HepG2 (cell line): Measurements from ENCODE around the gene USP30. TPM values are rescaled to one million over a fixed set of nuclear protein-coding genes. Genes with fewer than 3 reads are reported as not detected.

Experiments
- CEBPG ChIP-seq: IDR thresholded peaks from 2 replicates; pipeline ENCODE4 v1.6.1; 2016
- CHD4 ChIP-seq: fragments of 200-600 bp; sonication (generic); IDR thresholded peaks from 2 replicates; pipeline ENCODE4 v1.7.0; 2017; ENCODE audit warnings: mild to moderate bottlenecking, low read length, borderline replicate concordance
- DMAP1 ChIP-seq: IDR thresholded peaks from 2 replicates; pipeline ENCODE4 v1.6.1; 2016
- DNMT3B ChIP-seq: conservative IDR thresholded peaks from 2 replicates; pipeline ENCODE4 v1.6.1; 2016; ENCODE audit warnings: missing biosample characterization, control low read depth
- FOXA1 ChIP-seq, 2 experiments: fragments of 450-650 bp in 1 of 2; sonication (generic) in 1 of 2; formaldehyde crosslinking in 1 of 2; IDR thresholded peaks; 2 replicates each; pipeline versions ENCODE4 v1.4.0 to v1.6.1; 2016 to 2020; ENCODE audit warnings: missing genetic modification reagents in 1 of 2
- FOXP1 ChIP-seq, 2 experiments: fragments of 450-650 bp in 1 of 2; IDR thresholded peaks; 2 replicates each; pipeline ENCODE4 v1.6.1; 2017 to 2018; ENCODE audit warnings: antibody characterized with exemption in 1 of 2
- KDM6A ChIP-seq: IDR thresholded peaks from 2 replicates; pipeline ENCODE4 v1.6.1; 2016; ENCODE audit warnings: low read depth
- MXI1 ChIP-seq: IDR thresholded peaks from 3 replicates; pipeline ENCODE4 v1.6.1; 2012; ENCODE audit warnings: low read depth, low read length, inconsistent platforms, borderline replicate concordance
- NFIC ChIP-seq: IDR thresholded peaks from 2 replicates; pipeline ENCODE4 v1.6.1; 2012; ENCODE audit warnings: mild to moderate bottlenecking, low read length, inconsistent platforms
- RBFOX2 ChIP-seq: fragments of 200-400 bp; formaldehyde crosslinking; IDR thresholded peaks from 2 replicates; pipeline ENCODE4 v1.6.1; 2017; ENCODE audit warnings: low read depth, mild to moderate bottlenecking, low read length
- SSRP1 ChIP-seq: IDR thresholded peaks from 2 replicates; pipeline ENCODE4 v1.6.1; 2016; ENCODE audit warnings: control low read depth
- ZC3H4 ChIP-seq: sonication (generic); formaldehyde crosslinking; IDR thresholded peaks from 2 replicates; pipeline ENCODE4 v1.4.0; 2020; ENCODE audit warnings: missing genetic modification reagents, borderline replicate concordance
- ZNF207 ChIP-seq: fragments of 450-650 bp; IDR thresholded peaks from 2 replicates; pipeline ENCODE4 v1.6.1; 2016; ENCODE audit warnings: antibody characterized with exemption, borderline replicate concordance
- ZNF746 ChIP-seq: sonication (generic); formaldehyde crosslinking; IDR thresholded peaks from 2 replicates; pipeline ENCODE4 v1.8.0; 2022; ENCODE audit warnings: mild to moderate bottlenecking, missing genetic modification reagents
- ZSCAN30 ChIP-seq: sonication (generic); formaldehyde crosslinking; IDR thresholded peaks from 2 replicates; pipeline ENCODE4 v1.5.0; 2020; ENCODE audit warnings: mild to moderate bottlenecking, missing genetic modification reagents
- polyA plus RNA-seq, 8 experiments: library from polyadenylated mRNA; depleted of rRNA in 3 of 8; stranded (reverse) in 7 of 8; unstranded in 1 of 8; fragments of >200 nt; fragmentation: Illumina TruSeq in 4 of 8; extraction: Trizol in 4 of 8; gene quantifications; 2 replicates each; pipeline versions ENCODE4 v1.2.1 to v1.2.3, GENCODE V29; 2011 to 2016; ENCODE audit warnings: low read depth in 4 of 8, missing spikeins in 1 of 8, mixed read lengths in 1 of 8; ENCODE audit not compliant: insufficient read depth in 1 of 8
- total RNA-seq, 5 experiments: library from RNA; depleted of rRNA; stranded (reverse); fragments of >200 nt; fragmentation: Illumina TruSeq; extraction: Trizol; gene quantifications; 2 replicates each; pipeline ENCODE4 v1.2.3, GENCODE V29; 2016; ENCODE audit warnings: low read depth in 1 of 5
- TF ChIP-seq, protein P1 (sequence below): sonication (generic); formaldehyde crosslinking; IDR thresholded peaks from 2 replicates; pipeline ENCODE4 v1.8.0; 2022; ENCODE audit warnings: mild to moderate bottlenecking, missing genetic modification reagents, moderate library complexity
- TF ChIP-seq, protein P2 (sequence below): sonication (generic); formaldehyde crosslinking; IDR thresholded peaks from 2 replicates; pipeline ENCODE4 v1.8.0; 2022; ENCODE audit warnings: missing genetic modification reagents, low read depth, mild to moderate bottlenecking, borderline replicate concordance
- TF ChIP-seq, protein P3 (sequence below): IDR thresholded peaks from 2 replicates; pipeline ENCODE4 v1.4.0; 2020; ENCODE audit warnings: mild to moderate bottlenecking, missing genetic modification reagents
- TF ChIP-seq, protein P4 (sequence below): sonication (generic); formaldehyde crosslinking; IDR thresholded peaks from 2 replicates; pipeline ENCODE4 v1.9.0; 2021; ENCODE audit warnings: missing genetic modification reagents, borderline replicate concordance
- TF ChIP-seq, protein P5 (sequence below): sonication (generic); formaldehyde crosslinking; IDR thresholded peaks from 2 replicates; pipeline ENCODE4 v1.5.1; 2020; ENCODE audit warnings: mild to moderate bottlenecking, moderate library complexity, missing genetic modification reagents

USP30 gene
- total and polyA plus RNA-seq, 2 of the 13 experiments (the other 11 are each of a cell fraction or from before 2014, with no cell fraction given) = 11.2 to 20.8 TPM

DNA sequence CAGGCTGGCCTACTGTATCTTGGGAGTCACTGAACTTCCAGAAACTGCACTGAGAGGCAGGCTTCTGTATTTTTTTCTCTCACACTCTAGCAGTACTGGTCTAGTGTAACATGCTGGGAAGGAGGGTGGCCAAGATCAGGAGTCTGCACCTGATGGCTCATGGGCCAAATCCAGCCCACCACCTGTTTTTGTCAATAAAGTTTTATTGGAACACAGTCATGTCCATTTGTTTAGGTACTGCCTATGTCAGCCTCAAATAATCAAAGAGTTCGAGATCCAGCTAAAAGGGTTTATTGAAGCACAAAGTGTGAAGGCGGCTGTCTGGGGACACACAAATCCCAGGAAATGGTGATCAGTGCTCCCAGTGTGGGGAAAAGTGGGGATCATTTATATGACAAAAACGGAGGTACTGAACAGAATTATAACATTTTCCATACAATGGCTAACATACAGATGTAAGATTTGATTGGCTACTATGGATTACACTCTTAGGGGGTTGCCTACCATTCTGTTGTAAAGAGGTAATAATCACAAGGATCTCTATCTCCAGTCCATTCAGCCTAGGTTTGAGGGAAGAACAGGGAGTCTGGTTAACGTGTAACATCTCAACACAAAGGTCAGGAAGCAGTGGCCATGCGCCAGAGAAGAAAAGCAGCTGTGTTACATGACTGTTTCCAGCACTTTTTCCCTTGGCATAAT is 12.9 kb downstream of the USP30 start (continued):
- TF ChIP-seq, protein P1, sequence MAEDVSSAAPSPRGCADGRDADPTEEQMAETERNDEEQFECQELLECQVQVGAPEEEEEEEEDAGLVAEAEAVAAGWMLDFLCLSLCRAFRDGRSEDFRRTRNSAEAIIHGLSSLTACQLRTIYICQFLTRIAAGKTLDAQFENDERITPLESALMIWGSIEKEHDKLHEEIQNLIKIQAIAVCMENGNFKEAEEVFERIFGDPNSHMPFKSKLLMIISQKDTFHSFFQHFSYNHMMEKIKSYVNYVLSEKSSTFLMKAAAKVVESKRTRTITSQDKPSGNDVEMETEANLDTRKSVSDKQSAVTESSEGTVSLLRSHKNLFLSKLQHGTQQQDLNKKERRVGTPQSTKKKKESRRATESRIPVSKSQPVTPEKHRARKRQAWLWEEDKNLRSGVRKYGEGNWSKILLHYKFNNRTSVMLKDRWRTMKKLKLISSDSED (CRISPR knock-in tag) = no peak
- TF ChIP-seq RBFOX2 (peak; percentile 68), ZSCAN30 (CRISPR knock-in tag) (no peak), DMAP1 (peak; percentile 82), FOXA1 (IDR thresholded peaks at IDR 0.05) (no peak), FOXA1 (CRISPR knock-in tag; IDR thresholded peaks at IDR 0.05) (peak; percentile 42; the same call in 1 of the 2 replicates), NFIC (0 out of 2 replicates have a peak, but pooled peaks have one; percentile 22), DNMT3B (CRISPR knock-in tag) (0 out of 2 replicates have a peak, but pooled peaks have one; percentile 26), ZNF207 (no peak), CEBPG (CRISPR knock-in tag) (0 out of 2 replicates have a peak, but pooled peaks have one; percentile 14), ZC3H4 (CRISPR knock-in tag) (no peak), ZNF746 (CRISPR knock-in tag) (no peak), MXI1 (peak; percentile 47; the same call in 1 of the 3 replicates), FOXP1 (IDR thresholded peaks at IDR 0.05) (no peak), FOXP1 (CRISPR knock-in tag; IDR thresholded peaks at IDR 0.05) (0 out of 2 replicates have a peak, but pooled peaks have one; percentile 4), CHD4 (peak; percentile 89; the same call in 1 of the 2 replicates), SSRP1 (CRISPR knock-in tag) (0 out of 2 replicates have a peak, but pooled peaks have one; percentile 21), KDM6A (CRISPR knock-in tag) (peak; percentile 67)
- TF ChIP-seq, protein P2, sequence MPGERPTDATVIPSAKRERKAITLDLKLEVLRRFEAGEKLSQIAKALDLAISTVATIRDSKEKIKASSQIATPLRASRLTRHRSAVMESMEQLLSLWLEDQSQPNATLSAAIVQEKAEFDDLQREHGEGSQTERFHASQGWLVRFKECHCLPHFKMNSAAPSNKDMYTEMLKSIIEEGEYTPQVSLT = no peak
- TF ChIP-seq, protein P3, sequence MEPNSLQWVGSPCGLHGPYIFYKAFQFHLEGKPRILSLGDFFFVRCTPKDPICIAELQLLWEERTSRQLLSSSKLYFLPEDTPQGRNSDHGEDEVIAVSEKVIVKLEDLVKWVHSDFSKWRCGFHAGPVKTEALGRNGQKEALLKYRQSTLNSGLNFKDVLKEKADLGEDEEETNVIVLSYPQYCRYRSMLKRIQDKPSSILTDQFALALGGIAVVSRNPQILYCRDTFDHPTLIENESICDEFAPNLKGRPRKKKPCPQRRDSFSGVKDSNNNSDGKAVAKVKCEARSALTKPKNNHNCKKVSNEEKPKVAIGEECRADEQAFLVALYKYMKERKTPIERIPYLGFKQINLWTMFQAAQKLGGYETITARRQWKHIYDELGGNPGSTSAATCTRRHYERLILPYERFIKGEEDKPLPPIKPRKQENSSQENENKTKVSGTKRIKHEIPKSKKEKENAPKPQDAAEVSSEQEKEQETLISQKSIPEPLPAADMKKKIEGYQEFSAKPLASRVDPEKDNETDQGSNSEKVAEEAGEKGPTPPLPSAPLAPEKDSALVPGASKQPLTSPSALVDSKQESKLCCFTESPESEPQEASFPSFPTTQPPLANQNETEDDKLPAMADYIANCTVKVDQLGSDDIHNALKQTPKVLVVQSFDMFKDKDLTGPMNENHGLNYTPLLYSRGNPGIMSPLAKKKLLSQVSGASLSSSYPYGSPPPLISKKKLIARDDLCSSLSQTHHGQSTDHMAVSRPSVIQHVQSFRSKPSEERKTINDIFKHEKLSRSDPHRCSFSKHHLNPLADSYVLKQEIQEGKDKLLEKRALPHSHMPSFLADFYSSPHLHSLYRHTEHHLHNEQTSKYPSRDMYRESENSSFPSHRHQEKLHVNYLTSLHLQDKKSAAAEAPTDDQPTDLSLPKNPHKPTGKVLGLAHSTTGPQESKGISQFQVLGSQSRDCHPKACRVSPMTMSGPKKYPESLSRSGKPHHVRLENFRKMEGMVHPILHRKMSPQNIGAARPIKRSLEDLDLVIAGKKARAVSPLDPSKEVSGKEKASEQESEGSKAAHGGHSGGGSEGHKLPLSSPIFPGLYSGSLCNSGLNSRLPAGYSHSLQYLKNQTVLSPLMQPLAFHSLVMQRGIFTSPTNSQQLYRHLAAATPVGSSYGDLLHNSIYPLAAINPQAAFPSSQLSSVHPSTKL = peak; percentile 32; the same call in 1 of the 2 replicates
- TF ChIP-seq, protein P4, sequence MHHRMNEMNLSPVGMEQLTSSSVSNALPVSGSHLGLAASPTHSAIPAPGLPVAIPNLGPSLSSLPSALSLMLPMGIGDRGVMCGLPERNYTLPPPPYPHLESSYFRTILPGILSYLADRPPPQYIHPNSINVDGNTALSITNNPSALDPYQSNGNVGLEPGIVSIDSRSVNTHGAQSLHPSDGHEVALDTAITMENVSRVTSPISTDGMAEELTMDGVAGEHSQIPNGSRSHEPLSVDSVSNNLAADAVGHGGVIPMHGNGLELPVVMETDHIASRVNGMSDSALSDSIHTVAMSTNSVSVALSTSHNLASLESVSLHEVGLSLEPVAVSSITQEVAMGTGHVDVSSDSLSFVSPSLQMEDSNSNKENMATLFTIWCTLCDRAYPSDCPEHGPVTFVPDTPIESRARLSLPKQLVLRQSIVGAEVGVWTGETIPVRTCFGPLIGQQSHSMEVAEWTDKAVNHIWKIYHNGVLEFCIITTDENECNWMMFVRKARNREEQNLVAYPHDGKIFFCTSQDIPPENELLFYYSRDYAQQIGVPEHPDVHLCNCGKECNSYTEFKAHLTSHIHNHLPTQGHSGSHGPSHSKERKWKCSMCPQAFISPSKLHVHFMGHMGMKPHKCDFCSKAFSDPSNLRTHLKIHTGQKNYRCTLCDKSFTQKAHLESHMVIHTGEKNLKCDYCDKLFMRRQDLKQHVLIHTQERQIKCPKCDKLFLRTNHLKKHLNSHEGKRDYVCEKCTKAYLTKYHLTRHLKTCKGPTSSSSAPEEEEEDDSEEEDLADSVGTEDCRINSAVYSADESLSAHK (CRISPR knock-in tag) = no peak
- TF ChIP-seq, protein P5, sequence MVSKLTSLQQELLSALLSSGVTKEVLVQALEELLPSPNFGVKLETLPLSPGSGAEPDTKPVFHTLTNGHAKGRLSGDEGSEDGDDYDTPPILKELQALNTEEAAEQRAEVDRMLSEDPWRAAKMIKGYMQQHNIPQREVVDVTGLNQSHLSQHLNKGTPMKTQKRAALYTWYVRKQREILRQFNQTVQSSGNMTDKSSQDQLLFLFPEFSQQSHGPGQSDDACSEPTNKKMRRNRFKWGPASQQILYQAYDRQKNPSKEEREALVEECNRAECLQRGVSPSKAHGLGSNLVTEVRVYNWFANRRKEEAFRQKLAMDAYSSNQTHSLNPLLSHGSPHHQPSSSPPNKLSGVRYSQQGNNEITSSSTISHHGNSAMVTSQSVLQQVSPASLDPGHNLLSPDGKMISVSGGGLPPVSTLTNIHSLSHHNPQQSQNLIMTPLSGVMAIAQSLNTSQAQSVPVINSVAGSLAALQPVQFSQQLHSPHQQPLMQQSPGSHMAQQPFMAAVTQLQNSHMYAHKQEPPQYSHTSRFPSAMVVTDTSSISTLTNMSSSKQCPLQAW = peak; percentile 48; the same call in 1 of the 2 replicates
